GOT3 (cell line): Measurements from ENCODE around the gene GPRC5B.

ENCODE experiments used
- DNase-seq: peaks from one replicate; lab custom pipeline; 2025; ENCODE audit warnings: mixed read lengths; lab: John Stamatoyannopoulos, UW

GPRC5B gene

DNA sequence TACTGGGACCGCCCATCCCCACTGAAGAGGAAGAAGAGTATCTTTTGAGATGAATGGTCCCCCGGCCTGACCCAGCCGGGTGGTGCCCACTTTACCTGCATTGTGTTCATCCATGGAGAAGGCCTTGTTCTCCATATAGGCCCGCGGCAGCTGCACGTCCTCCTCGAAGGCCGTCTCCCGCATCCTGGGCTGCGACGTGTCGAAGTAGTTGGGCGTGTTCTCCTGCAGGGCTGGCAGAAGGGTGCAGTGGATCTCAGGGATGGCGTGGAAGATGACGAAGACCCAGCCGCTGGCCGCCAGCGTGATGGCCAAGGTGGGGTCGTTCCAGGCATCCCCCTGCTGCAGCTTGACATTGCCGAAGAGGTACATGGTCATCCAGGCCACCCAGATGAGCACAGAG lies 12.9 kb downstream of the GPRC5B start:
- DNase-seq = no peak

DNA sequence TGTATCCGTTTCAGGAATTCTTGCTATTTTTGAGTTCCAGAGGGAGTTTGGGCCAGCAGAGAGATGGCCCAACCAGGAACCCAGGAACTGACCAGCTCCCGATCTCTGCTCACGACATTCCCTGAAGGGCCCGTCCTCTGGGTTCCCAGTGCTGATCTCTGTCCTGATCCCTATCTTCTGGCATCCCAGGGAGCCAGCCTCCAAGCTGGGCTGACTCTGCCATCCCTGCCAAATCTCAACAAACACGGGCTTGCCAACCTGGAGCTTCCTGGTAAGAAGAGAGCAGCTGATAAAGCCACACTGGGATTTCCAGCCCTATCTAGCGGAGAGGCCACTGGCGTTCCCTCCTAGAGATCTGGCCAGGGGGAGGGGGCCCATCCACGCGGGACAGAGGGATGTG lies 16.2 kb downstream of the GPRC5B start:
- DNase-seq = no peak

DNA sequence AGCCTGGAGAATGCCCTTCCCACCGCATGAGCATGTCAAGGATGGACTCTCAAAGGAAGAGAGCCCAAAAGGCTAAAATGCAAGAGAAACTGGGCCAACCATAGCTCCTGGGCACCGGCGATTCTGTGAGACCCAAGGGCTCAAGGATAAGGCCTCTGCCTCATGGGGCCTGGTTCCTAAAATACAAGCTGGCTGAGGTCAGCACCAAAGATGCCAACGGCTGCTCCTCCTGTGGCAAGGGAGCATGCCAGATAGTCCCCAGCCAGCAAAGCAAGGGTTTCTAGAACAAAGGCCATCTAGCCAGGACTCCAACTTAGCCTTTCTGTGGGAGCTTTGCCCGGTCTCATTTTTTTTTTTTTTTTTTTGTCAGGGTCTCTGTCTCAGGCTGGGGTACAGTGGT lies 20.1 kb downstream of the GPRC5B start:
- DNase-seq = no peak

DNA sequence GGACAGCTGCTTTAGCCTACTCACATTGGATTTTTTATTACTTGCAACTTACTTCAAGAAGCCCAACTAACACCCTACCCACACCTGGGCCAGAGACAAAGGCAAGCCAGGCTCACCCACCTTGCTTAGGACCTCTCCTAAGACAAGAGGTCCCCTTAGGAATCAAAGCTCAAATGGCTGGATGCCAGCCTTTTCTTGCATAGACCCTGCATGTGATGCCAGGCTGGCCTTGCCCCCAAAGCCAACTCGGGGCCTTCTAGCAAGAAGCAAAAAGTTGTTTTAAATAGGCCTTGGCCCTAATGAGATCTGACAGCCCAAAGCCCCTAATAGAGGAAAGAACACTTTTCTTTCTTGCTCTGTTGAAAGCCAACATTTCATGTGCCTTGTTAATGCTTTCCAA lies 20.7 kb downstream of the GPRC5B start:
- no peak for DNase-seq

DNA sequence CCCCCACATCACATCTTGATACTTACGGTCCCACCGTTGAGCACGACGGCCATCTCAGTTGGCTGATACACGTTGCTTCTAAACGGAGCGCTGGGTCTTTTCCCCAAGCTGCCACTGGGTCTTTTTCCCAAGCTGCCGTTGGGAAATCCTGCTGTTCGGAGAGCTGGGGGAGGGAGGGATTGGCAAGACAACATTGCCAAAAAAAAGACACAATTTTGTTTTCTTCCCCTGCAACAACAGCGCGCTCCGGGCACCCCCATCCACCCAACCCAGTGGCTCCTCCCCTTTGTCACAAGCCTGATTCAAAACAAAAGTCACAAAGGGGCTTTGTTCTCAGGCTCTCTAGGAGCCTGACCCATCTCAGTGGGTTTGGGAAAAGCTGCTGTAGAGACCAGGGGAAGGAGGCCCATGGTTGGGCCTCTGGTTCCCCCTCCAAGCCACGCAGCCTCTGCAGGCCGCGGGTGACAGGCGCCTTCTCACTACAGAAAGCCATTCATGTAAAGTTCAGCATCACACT lies 22.8 kb downstream of the GPRC5B start:
- no peak for DNase-seq

DNA sequence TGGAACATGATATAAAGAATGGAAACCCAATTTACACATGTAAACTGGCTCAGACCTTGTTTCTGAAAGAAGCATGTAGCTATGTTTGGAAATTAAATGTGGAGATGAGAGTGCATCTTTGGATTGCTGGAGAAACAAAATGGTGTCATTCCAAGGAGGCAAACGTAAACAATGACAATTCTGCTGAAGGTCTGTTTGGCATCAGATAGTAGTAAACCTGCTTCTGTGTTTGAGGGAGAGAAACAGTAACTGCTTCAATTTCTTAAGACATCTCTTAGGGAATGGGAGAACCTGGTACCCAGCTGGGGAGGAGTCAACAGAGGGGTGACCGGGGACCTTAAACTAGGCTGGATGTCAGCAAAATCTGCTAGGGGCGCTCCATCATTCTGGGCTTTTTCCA lies 23.5 kb downstream of the GPRC5B start:
- no peak for DNase-seq

DNA sequence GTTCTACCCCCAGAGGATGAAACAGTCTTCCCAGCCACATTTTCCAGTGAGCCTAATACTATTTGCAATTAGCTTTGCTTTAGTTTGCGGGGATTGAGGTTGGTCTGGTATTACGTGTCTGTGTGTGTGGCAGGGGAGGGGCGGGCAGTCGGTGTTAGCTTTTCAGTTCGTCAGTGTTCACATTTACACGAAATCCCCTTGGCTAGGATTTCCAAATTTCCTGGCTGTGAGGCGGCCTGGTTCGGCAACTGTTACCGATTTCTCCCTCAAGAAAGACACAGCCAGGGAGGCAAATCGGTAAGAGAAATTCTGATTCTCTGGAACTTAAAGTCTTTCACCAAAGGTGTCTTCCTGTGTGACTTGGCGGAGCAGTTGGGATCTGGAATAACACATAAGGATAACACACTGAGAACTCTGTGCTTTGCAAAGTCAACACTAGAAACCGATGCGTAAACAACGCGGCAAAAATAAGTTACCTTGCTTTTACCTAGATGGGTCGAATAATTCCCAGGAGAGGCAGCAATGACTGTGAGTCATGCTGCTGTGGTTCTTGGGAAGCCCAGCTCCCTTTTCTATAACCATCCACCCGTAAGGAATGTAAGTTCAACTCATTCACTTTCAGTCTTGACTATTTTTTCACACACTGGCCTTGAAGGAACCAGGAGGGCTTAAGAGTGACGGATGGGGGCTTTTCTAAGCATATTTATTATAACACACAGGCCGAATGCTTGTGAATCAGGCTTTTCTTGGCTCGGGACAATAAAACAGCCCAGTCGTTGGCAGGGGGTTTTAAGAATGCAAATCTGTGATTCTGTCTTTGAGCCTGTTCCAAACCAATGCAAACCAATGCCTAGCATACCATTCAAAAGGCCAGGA lies 24.2 kb downstream of the GPRC5B start:
- no peak for DNase-seq

DNA sequence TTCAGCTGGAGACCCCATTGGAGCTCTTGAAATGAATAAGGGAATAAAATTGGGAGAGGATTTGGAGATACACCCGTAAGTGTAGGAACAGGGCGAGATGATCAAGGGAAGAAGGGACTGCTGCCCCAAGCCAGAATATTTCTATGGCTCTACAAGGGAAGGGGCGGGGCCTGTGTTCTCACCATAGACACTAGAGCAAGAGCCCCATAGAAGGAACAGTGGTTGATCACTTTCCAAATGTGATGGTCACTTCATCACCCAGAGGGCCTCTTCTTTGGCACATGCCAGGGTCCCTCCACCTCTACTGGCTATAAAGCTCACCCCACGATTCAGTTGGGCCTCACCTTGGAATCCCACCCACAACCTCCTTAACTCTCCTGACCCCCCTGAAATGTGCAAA lies 25.0 kb downstream of the GPRC5B start:
- DNase-seq = no peak

DNA sequence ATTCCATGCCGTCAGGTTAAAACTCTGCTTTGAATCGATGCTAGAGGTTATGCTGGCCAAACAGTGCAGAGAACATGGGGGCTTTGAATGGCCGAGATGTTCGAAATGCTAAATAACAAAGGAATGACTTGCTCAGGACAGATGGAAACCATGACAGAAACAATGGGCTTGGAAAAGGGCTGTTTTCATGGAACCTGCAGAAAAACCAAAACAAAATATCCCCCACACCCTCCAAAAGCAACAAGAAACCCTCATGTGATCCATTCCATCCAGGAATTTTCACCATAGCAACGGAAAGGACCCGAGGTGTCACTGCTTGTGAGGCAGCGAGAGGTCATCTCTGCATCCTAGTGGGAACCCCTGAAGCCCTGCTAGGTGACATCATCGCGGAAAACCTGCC lies 25.5 kb downstream of the GPRC5B start:
- DNase-seq = no peak

DNA sequence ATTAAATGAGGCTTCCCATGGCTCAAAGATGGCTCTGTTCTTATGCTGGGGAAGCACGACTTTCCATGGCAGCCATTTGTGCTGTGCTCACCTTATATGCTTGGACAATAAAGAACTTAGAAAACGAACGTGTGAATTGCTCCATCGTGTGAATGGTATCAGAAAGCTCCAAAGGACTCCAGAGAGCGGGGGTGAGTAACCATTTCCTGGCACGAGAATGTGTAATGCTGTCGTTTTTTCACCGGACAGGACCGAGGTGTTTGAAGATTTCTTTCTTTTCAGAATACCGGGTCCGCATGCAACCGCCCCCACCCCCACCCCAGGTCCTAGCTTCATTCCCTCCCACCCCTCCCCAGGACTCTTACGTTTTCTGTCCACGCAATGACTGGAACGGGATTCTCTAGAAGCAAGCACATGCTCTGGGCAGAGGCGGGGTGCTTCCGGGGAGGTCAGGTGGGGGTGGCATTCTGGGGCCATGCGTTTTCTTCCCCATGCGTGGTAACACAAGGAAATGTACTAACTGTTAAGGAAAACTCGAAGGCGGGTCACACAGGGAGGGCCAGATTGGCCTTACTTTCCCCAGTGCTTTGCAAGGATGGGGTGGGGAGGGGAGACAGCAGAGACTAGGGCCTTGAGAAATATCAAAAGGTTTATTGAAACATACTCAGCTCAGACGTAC lies 26.2 kb downstream of the GPRC5B start:
- DNase-seq = no peak

DNA sequence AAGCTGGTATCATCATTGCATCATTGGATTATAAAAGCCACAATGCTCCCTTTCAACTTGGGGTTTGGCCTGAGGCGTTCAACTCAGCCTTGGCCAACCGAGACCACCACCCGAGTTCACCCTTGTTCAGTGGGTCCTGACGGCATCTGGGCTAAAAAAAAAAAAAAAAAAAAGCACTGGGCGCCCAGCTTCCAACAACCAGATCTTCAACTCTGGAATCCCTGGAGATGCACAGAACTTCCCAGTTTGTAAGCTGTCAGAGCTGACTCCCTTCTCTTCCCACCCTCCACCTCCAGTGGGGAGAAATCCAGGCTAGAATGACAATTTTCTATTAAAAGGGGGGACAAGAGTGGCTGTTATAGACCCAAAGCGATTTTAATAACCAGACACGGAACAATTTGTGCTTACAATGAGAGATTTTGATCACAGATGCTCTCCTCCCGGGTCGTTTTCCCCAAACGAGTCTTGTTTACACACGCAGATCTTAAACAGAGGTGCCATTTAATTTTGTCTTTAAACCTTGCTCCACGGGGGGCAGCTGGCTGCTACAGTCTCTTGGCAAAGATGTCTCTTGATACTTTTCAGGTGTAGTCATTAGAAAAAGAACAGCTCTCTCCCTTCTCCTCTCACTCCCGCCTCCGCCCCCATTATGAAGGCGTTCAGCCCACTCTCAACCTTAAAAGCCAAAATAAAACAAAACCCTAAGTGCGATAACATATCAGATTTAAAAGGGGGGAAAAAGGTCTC lies 26.9 kb downstream of the GPRC5B start:
- DNase-seq = no peak

DNA sequence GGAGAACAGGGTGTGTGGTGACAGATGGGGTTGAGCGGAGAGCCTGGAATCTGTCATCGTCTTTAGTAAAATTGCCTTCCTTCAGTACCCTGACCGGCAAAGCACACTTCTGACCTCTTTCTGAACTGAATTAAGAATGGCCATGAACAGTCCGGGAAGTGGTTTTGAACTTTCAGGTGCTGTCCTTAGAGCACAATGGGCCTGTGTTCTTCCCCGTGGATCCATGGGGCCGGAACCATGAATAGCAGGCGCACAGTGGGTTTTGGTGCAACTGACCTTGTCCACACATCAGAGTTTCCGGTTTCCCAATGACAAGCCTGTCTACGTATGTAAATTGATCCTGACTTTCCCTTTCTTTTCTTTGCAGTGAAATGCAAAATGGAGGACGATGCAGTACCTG lies 28.5 kb downstream of the GPRC5B start:
- no peak for DNase-seq

DNA sequence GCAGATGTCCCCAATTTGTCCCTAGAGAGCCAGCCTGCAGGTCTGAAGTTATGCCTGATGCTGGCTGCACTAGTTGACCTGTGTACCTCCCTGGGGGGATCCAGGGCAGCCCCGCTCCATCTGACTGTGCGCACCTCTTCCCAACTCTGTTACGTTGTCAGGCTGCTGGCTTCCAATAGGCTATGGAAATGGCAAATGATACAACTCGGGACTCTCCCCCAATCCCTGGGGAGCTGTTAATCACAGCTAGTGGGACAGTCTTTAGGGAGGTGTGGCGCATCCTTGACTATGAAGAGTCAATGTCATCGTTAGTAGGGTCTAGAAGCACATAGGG lies 30.1 kb downstream of the GPRC5B start:
- no peak for DNase-seq

DNA sequence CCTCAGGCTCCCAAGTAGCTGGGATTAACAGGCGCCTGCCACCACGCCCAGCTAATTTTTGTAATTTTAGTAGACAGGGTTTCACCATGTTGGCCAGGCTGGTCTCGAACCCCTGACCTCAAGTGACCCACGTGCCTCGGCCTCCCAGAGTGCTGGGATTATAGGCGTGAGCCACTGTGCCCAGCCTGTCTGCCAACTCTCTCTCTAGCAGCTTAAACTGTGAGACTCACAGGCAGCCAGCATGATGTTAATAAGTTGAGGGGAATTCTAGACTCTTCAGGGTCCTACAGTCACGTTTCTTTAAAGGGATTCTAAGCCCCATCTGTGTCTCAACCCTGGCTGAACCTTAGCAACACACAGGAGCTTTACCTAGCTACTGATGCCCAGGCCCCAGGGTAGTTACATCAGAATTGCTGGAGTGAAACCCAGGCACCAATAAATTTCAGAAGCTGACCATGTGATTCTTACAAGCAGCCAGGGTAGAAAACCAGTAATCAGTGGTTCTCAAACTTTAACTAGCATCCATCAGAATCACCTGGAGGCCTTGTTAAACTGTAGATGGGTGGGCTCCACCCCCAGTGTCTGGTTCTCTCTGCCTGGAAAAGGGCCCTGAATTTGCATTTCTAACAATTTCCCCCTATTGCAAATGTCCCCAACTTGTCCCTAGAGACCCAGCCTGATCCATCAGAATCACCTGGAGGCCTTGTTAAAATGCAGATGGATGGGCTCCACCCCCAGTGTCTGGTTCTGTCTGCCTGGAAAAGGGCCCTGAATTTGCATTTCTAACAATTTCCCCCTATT lies 30.7 kb downstream of the GPRC5B start:
- no peak for DNase-seq

DNA sequence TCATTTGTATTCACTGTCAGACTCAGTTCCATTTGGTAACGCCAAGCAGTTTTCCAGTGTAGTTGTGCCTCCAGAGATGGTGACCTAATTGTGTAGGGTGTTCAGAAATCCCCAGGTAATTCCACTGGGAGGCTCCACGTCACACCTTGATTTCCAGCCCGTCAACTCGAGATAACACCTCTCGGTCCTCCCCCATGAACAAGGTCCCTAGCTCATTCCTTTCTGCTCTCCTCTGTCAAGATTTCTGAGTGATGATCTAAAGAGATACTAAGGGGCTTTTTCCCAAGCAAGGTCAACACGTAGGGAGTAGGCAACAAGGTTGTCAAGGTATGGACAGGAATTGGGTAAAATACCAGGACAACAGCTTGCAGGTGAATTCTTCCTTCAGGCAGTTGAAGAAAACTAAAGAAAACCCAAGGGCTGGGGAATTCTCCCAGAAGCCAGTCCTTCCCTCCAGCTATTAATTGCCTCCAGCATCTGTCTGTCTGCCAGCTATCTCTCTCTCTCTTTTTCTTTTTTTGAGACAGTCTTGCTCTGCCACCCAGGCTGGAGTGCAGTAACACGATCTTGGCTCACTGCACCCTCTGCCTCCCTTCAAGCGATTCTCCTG lies 31.4 kb downstream of the GPRC5B start:
- no peak for DNase-seq

DNA sequence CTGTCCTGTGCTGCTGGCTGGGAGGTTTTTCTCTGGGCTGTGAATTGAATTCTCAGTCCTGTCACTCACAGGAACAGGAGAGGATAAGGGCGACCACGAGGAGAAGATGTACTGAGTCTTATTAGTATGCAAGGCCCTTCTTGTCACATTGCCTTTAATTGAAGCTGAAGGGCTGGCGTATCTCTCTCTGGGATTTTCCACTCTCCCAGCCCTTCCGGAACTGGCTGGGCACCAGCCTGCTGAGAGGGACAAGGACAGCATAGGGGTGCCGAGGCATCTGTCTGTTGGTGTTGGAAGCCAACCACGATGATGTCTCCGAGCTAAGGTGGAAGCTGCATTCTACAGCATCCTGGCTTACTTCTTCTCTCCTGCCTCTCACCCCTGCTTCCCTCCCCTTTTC lies 33.2 kb downstream of the GPRC5B start:
- DNase-seq = no peak

DNA sequence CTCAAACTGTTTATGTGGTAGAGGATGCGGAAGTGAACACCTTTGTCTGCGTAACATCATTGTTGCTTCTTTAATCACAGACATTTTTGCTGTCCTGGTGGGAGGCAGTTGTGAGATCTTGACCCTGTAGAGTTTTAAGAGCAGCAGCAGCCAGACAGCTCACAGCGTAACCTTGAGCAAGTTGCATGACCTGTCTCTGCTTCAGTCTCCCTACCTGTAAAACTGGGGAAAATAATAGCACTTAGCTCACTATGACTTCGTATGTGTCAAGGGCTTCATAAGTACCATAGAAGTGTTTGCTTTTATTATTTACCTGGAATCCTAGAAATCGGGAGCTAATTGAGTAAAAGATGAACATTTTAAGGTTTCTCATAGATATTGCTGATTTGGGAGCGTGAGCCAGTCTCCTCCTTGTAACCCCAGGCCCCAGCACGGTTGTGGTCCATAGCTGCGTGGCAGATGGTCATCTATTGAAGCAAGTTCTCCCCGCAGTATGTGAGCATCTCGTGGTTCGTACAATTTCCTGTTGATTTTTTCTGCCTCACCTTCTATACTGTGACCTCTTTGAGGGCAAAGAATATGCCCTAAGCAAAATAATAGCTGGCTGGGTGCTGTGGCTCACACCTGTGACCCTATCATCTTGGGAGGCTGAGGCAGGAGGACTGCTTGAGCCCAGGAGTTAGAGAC lies 34.4 kb downstream of the GPRC5B start:
- no peak for DNase-seq

DNA sequence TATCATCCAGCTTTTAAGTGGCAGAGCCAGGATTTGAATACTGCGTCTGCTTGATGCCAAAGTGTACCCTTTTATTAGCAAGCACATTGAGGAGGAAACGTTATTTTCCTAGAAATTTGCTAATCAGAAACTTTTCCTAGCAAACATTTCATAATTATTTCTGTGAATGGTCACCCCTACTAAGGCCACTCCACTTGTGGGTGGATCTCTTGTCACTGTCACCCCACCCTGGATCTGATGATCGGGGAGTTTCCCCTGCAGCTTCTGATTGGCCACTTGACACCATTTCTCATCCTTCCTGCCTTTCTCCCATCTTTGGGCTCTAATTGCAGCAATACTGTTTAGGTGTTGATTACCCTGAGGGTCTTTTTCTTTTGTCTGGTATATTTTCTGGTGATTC lies 35.9 kb downstream of the GPRC5B start:
- DNase-seq = no peak

DNA sequence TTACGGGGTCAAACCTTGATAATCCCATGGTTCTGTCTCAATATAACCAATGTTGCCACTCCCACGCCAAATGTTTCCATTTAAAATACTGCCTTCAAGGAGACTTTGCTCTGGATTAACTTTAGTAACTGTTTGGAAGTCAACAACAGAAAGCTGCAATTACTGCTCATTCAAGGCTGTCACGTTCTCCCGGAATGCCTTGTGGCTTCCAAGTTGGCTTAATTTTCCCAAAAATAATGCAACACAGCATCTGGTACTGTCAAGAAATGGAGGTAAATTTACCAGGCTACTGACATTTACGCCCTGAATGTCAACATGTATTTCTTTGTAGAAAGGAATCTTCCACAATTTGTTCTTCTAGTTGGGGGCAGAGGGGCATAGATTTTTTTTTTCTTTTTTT lies 38.2 kb downstream of the GPRC5B start:
- DNase-seq = no peak

DNA sequence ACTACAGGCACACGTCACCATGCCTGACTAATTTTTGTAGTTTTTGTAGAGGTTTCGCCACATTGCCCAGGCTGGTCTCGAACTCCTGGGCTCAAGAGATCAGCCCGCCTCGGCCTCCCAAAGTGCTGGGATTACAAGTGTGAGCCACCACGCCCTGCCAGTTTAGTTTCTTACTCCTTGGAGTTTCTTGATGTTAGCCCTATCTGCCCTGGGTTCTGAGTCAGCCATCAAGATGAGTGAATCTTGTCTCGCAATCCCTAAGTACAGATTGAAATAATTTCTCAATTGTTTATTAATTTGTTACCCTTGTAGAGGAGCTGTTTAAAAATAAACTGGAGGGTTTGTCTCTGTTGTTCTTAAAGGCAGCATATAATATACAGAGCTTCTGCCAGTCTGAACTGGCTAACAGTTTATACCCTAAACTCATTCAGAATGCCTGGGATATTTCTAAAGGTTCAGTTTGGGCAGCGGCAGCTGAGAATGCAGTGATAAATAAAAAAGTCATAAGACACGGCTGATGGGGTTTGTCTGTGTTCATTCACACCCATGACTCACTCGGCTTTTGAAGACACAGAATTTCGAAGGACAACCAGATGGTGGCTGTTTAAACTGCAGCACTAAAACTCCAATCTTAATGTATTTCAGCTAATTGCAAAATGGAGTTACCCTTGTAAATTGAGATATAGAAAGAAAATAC lies 39.6 kb downstream of the GPRC5B start:
- no peak for DNase-seq
